ENCODE results near the gene RNF26. TPM values are rescaled to one million over a fixed set of nuclear protein-coding genes. Genes with fewer than 3 reads are reported as not detected.

The RNF26 gene
- total and polyA plus RNA-seq, 12 donors, result 6.4 to 17.6 (median 13.0) TPM

GRCh38 chr11:119346605-119347004, 12.3 kb downstream of the RNF26 start, which contains the start of gene MFRP:
MFRP (minus strand) TSS chr11:119346705; CDS start chr11:119346513, 192 bp downstream.
- Histone ChIP-seq H3K9me3 (no peaks in the 10 kb centered on the region), H3K27me3 (peaks cover 0 to 7% (median 0%) of the 10 kb centered on the region in 7 donors), H3K4me1 (peaks cover under 1 to 16% (median 3%) of the 10 kb centered on the region in 9 donors), H3K27ac (peak within 1 kb of the TSS in 1 of 10 donors; percentile 30), H3K4me3 (no peak within 1 kb of the TSS), H3K36me3 (no peaks in the 10 kb centered on the region)
- WGBS, 2 donors, result 73 to 87% methylated on average over 6 of the region's 6 CpGs
- intact Hi-C loops (cut with DNase I), result loop anchor here in 1 of 10 donors (10.0 kb wide), 1 partner anchor 128 kb away; no protein-coding TSS in a partner anchor
- DNase-seq (no peak), ATAC-seq (no peak)
- no peak for TF ChIP-seq CTCF (IDR thresholded peaks at IDR 0.05)

- Histone ChIP-seq H3K4me1 (peaks cover 0 to 13% (median 3%) of the 10 kb centered on the region in 9 donors), H3K27ac (peak overlapping the region in 1 of 10 donors; percentile 30), H3K27me3 (peaks cover 0 to under 1% (median 0%) of the 10 kb centered on the region in 7 donors), H3K4me3 (no peak overlapping the region), H3K9me3 (no peaks in the 10 kb centered on the region), H3K36me3 (no peaks in the 10 kb centered on the region)
- ATAC-seq, result peak in 3 of 8 donors; percentile 6 to 22 (median 14)
- no peak for DNase-seq
- intact Hi-C loops (cut with DNase I), result loop anchor here in 1 of 10 donors (10.0 kb wide), 1 partner anchor 128 kb away; no protein-coding TSS in a partner anchor
- 70 to 80% methylated on average over 2 of the region's 2 CpGs for WGBS, 2 donors
- no peak for TF ChIP-seq CTCF (IDR thresholded peaks at IDR 0.05)
Measured at GRCh38 chr11:119347242-119347641, 12.9 kb downstream of the RNF26 start.

- Histone ChIP-seq H3K9me3 (no peaks in the 10 kb centered on the region), H3K27ac (peak overlapping the region in 2 of 10 donors; percentile 13 to 46), H3K4me3 (no peak overlapping the region), H3K4me1 (peaks cover 2 to 21% (median 12%) of the 10 kb centered on the region in 9 donors), H3K36me3 (no peaks in the 10 kb centered on the region), H3K27me3 (no peaks in the 10 kb centered on the region)
- 74 to 75% methylated on average over 16 of the region's 16 CpGs for WGBS, 2 donors
- ATAC-seq, result no peak
- intact Hi-C loops (cut with DNase I), result loop anchor here in 1 of 10 donors (10.0 kb wide), 1 partner anchor 127 kb away; no protein-coding TSS in a partner anchor
- TF ChIP-seq CTCF (IDR thresholded peaks at IDR 0.05), result no peak
- DNase-seq, result no peak
Measured at GRCh38 chr11:119347940-119348605, 13.7 kb downstream of the RNF26 start.

- 84 to 88% methylated on average over 6 of the region's 6 CpGs for WGBS, 2 donors
- H3K27ac ChIP-seq, result no peak overlapping the region
- H3K27me3 ChIP-seq, result no peaks in the 10 kb centered on the region
- H3K4me3 ChIP-seq, result no peak overlapping the region
- DNase-seq (no peak), ATAC-seq (no peak)
- H3K4me1 ChIP-seq, result peaks cover 3 to 35% (median 24%) of the 10 kb centered on the region in 9 donors
- intact Hi-C loops (cut with DNase I), result loop anchor here in 4 of 10 donors (10.0 kb wide), 1 partner anchor 124 kb away; no protein-coding TSS in a partner anchor
- no peaks in the 10 kb centered on the region for H3K9me3 ChIP-seq
- TF ChIP-seq CTCF (IDR thresholded peaks at IDR 0.05), result no peak
- peaks cover 0 to 3% (median 0%) of the 10 kb centered on the region in 9 donors for H3K36me3 ChIP-seq
Measured at GRCh38 chr11:119350302-119350701, 16.0 kb downstream of the RNF26 start.

Measured in heart right ventricle (tissue), 16 donors.